ENCODE data around the gene ICAM5.
"Not testable (repeated sequence)": the region's sequence is repeated elsewhere in the genome, so short reads cannot be mapped to it uniquely, and the experiment has no call there.

ICAM5 gene

GRCh38 chr19:10274589-10274988 is 15.2 kb upstream of the ICAM5 start:
- no peak for TF ChIP-seq CTCF (IDR thresholded peaks at IDR 0.05)
- Histone ChIP-seq H3K27me3 (ENCODE audit: control insufficient read depth, insufficient read depth, low read length) (no peaks in the 10 kb centered on the region), H3K36me3 (ENCODE audit: control insufficient read depth, insufficient read depth, low read length) (no peaks in the 10 kb centered on the region)

DNA sequence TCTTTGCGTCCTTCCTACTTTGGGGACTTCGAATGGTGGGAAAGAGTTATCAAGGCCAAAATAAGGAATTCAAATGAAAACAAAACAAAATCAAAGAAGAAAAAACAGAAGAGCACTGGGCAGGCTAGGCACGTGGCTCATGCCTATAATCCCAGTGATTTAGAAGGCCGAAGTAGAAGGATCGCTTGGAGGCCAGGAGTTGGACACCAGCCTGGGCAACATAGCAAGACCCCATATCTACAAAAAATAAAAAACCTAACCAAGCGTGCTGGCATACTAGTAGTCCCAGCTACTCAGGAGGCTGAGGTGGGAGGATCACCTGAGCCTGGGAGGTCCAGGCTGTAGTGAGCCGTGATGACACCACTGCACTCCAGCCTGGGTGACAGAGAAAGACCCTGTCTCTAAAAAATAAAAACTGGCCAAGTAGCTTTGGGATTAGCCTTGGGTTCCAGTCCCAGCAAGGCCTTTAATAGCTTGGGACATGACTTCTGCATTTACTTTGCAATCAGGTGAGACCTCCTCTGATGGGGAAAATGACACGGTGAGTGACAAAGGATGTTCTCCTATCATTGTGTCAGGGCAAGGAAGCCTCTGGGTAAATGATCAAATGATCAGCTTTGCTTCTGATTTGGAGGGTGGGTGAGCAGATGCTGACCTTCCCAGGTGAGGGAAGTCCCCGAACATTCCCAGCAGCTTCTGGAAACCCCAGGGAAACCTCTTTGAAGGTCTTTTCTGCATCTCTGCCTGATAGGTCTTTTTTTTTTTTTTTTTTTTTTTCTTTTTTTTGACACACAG is 11.8 kb upstream of the ICAM5 start:
- H3K9ac ChIP-seq = no peak overlapping the region
- no peak overlapping the region for H3K4me3 ChIP-seq (ENCODE audit: low read depth, low read length)
- TF ChIP-seq CTCF (IDR thresholded peaks at IDR 0.05) = no peak
- no peak overlapping the region for H3K4me2 ChIP-seq (ENCODE audit: low read length)
- no peaks in the 10 kb centered on the region for H3K79me2 ChIP-seq
- no peaks in the 10 kb centered on the region for H3K4me1 ChIP-seq
- H3K9me3 ChIP-seq (ENCODE audit: control insufficient read depth, low read length) = no peaks in the 10 kb centered on the region
- H3K27me3 ChIP-seq (ENCODE audit: control insufficient read depth, insufficient read depth, low read length) = no peaks in the 10 kb centered on the region
- H2AFZ ChIP-seq = no peak overlapping the region
- no peak overlapping the region for H3K27ac ChIP-seq
- H3K36me3 ChIP-seq (ENCODE audit: control insufficient read depth, insufficient read depth, low read length) = no peaks in the 10 kb centered on the region

More at GRCh38 chr19:10274589-10274988, 15.2 kb upstream of the ICAM5 start:
- Histone ChIP-seq H3K4me3 (ENCODE audit: low read depth, low read length) (no peak overlapping the region), H3K4me2 (ENCODE audit: low read length) (no peak overlapping the region), H3K9ac (no peak overlapping the region), H3K9me3 (ENCODE audit: control insufficient read depth, low read length) (no peaks in the 10 kb centered on the region), H3K79me2 (no peaks in the 10 kb centered on the region), H3K27ac (no peak overlapping the region), H3K4me1 (no peaks in the 10 kb centered on the region), H2AFZ (no peak overlapping the region)

GRCh38 chr19:10278935-10279334 is 10.8 kb upstream of the ICAM5 start:
- H3K27ac ChIP-seq = no peak overlapping the region
- no peak for TF ChIP-seq CTCF (IDR thresholded peaks at IDR 0.05)

GRCh38 chr19:10279737-10280442 is 9.9 kb upstream of the ICAM5 start:
- Histone ChIP-seq H3K9me3 (ENCODE audit: control insufficient read depth, low read length) (no peaks in the 10 kb centered on the region), H3K9ac (no peak overlapping the region), H2AFZ (no peak overlapping the region), H3K27me3 (ENCODE audit: control insufficient read depth, insufficient read depth, low read length) (no peaks in the 10 kb centered on the region), H3K36me3 (ENCODE audit: control insufficient read depth, insufficient read depth, low read length) (no peaks in the 10 kb centered on the region), H3K4me1 (no peaks in the 10 kb centered on the region), H3K4me2 (ENCODE audit: low read length) (no peak overlapping the region), H3K79me2 (no peaks in the 10 kb centered on the region), H3K4me3 (ENCODE audit: low read depth, low read length) (no peak overlapping the region), H3K27ac (no peak overlapping the region)
- no peak for TF ChIP-seq CTCF (IDR thresholded peaks at IDR 0.05)

More at GRCh38 chr19:10278935-10279334, 10.8 kb upstream of the ICAM5 start:
- H3K36me3 ChIP-seq (ENCODE audit: control insufficient read depth, insufficient read depth, low read length) = no peaks in the 10 kb centered on the region
- no peak overlapping the region for H3K4me2 ChIP-seq (ENCODE audit: low read length)
- no peaks in the 10 kb centered on the region for H3K79me2 ChIP-seq
- H3K4me1 ChIP-seq = no peaks in the 10 kb centered on the region
- no peak overlapping the region for H3K9ac ChIP-seq
- H3K27me3 ChIP-seq (ENCODE audit: control insufficient read depth, insufficient read depth, low read length) = no peaks in the 10 kb centered on the region
- H3K9me3 ChIP-seq (ENCODE audit: control insufficient read depth, low read length) = no peaks in the 10 kb centered on the region
- no peak overlapping the region for H3K4me3 ChIP-seq (ENCODE audit: low read depth, low read length)
- no peak overlapping the region for H2AFZ ChIP-seq

DNA sequence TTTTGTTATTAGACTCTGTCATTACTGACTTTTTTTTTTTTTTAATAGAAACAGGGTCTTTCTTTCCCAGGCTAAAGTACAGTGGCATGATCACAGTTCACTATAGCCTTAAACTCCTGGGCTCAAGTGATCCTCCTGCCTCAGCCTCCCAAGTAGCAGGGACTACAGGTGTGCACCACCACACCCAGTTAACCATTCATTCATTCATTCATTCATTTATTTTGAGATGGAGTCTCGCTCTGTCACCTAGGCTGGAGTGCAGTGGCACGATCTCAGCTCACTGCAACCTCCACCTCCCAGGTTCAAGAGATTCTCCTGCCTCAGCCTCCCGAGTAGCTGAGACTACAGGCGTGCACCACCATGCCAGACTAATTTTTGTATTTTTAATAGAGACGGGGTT is 7.7 kb upstream of the ICAM5 start:
- H3K79me2 ChIP-seq; H3K4me3 ChIP-seq (ENCODE audit: low read depth, low read length); H3K9me3 ChIP-seq (ENCODE audit: control insufficient read depth, low read length); H3K4me2 ChIP-seq (ENCODE audit: low read length); H2AFZ ChIP-seq; H3K36me3 ChIP-seq (ENCODE audit: control insufficient read depth, insufficient read depth, low read length); H3K27me3 ChIP-seq (ENCODE audit: control insufficient read depth, insufficient read depth, low read length); H3K4me1 ChIP-seq; H3K27ac ChIP-seq; H3K9ac ChIP-seq: not testable (repeated sequence)
